GM23338 (cell line): ENCODE measurements around the gene GPR34.

Experiments
- CREB1 ChIP-seq: fragments of 250-450 bp; sonication (Bioruptor Pico); IDR thresholded peaks from 2 replicates; pipeline ENCODE4 v1.5.0; 2020; ENCODE audit warnings: low read depth, mild to moderate bottlenecking, moderate library complexity
- EZH2 ChIP-seq: fragments of 200-600 bp; sonication (generic); IDR thresholded peaks from one replicate; pipeline ENCODE4 v1.8.0; 2017; ENCODE audit warnings: antibody characterized with exemption, mild to moderate bottlenecking, low read depth; ENCODE audit not compliant: unreplicated experiment
- EZH2phosphoT487 ChIP-seq: fragments of 200-600 bp; sonication (generic); IDR thresholded peaks from one replicate; pipeline ENCODE4 v1.8.1; 2018; ENCODE audit warnings: antibody characterized with exemption; ENCODE audit not compliant: unreplicated experiment
- STAT1 ChIP-seq: IDR thresholded peaks from one replicate; pipeline ENCODE4 v1.6.1; 2016; ENCODE audit warnings: antibody characterized with exemption; ENCODE audit not compliant: unreplicated experiment
- ZNF114 ChIP-seq: fragments of 250-450 bp; sonication (Bioruptor Pico); IDR thresholded peaks from 2 replicates; pipeline ENCODE4 v1.5.0; 2020; ENCODE audit warnings: mild to moderate bottlenecking, moderate library complexity
- TF ChIP-seq, protein P1 (sequence below), 2 experiments: fragments of 200-600 bp in 1 of 2; sonication (generic) in 1 of 2; conservative IDR thresholded peaks; 2 replicates each; pipeline versions ENCODE4 v1.5.1 to v1.6.1; 2016 to 2017; ENCODE audit warnings: antibody characterized with exemption in 2 of 2, low read depth in 2 of 2, mild to moderate bottlenecking in 2 of 2, moderate library complexity in 1 of 2
- TF ChIP-seq, protein P2 (sequence below): IDR thresholded peaks from one replicate; pipeline ENCODE4 v1.6.1; 2018; ENCODE audit warnings: antibody characterized with exemption; ENCODE audit not compliant: unreplicated experiment
- TF ChIP-seq, protein P3 (sequence below): fragments of 250-450 bp; sonication (Bioruptor Pico); IDR thresholded peaks from 2 replicates; pipeline ENCODE4 v1.5.0; 2020; ENCODE audit warnings: mild to moderate bottlenecking, moderate library complexity

GRCh38 chrX:41723826-41724225 is 35.1 kb downstream of the GPR34 start, which contains the start of gene GPR82:
- TF ChIP-seq, protein P1, sequence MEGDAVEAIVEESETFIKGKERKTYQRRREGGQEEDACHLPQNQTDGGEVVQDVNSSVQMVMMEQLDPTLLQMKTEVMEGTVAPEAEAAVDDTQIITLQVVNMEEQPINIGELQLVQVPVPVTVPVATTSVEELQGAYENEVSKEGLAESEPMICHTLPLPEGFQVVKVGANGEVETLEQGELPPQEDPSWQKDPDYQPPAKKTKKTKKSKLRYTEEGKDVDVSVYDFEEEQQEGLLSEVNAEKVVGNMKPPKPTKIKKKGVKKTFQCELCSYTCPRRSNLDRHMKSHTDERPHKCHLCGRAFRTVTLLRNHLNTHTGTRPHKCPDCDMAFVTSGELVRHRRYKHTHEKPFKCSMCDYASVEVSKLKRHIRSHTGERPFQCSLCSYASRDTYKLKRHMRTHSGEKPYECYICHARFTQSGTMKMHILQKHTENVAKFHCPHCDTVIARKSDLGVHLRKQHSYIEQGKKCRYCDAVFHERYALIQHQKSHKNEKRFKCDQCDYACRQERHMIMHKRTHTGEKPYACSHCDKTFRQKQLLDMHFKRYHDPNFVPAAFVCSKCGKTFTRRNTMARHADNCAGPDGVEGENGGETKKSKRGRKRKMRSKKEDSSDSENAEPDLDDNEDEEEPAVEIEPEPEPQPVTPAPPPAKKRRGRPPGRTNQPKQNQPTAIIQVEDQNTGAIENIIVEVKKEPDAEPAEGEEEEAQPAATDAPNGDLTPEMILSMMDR (conservative IDR thresholded peaks at IDR 0.05; ENCODE audit: low read depth in 2 of 2), result no peak
- TF ChIP-seq EZH2phosphoT487 (no peak), ZNF114 (CRISPR knock-in tag) (no peak), STAT1 (no peak), EZH2 (no peak), CREB1 (CRISPR knock-in tag) (no peak)
- TF ChIP-seq, protein P2, sequence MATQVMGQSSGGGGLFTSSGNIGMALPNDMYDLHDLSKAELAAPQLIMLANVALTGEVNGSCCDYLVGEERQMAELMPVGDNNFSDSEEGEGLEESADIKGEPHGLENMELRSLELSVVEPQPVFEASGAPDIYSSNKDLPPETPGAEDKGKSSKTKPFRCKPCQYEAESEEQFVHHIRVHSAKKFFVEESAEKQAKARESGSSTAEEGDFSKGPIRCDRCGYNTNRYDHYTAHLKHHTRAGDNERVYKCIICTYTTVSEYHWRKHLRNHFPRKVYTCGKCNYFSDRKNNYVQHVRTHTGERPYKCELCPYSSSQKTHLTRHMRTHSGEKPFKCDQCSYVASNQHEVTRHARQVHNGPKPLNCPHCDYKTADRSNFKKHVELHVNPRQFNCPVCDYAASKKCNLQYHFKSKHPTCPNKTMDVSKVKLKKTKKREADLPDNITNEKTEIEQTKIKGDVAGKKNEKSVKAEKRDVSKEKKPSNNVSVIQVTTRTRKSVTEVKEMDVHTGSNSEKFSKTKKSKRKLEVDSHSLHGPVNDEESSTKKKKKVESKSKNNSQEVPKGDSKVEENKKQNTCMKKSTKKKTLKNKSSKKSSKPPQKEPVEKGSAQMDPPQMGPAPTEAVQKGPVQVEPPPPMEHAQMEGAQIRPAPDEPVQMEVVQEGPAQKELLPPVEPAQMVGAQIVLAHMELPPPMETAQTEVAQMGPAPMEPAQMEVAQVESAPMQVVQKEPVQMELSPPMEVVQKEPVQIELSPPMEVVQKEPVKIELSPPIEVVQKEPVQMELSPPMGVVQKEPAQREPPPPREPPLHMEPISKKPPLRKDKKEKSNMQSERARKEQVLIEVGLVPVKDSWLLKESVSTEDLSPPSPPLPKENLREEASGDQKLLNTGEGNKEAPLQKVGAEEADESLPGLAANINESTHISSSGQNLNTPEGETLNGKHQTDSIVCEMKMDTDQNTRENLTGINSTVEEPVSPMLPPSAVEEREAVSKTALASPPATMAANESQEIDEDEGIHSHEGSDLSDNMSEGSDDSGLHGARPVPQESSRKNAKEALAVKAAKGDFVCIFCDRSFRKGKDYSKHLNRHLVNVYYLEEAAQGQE, result no peak
- TF ChIP-seq, protein P3, sequence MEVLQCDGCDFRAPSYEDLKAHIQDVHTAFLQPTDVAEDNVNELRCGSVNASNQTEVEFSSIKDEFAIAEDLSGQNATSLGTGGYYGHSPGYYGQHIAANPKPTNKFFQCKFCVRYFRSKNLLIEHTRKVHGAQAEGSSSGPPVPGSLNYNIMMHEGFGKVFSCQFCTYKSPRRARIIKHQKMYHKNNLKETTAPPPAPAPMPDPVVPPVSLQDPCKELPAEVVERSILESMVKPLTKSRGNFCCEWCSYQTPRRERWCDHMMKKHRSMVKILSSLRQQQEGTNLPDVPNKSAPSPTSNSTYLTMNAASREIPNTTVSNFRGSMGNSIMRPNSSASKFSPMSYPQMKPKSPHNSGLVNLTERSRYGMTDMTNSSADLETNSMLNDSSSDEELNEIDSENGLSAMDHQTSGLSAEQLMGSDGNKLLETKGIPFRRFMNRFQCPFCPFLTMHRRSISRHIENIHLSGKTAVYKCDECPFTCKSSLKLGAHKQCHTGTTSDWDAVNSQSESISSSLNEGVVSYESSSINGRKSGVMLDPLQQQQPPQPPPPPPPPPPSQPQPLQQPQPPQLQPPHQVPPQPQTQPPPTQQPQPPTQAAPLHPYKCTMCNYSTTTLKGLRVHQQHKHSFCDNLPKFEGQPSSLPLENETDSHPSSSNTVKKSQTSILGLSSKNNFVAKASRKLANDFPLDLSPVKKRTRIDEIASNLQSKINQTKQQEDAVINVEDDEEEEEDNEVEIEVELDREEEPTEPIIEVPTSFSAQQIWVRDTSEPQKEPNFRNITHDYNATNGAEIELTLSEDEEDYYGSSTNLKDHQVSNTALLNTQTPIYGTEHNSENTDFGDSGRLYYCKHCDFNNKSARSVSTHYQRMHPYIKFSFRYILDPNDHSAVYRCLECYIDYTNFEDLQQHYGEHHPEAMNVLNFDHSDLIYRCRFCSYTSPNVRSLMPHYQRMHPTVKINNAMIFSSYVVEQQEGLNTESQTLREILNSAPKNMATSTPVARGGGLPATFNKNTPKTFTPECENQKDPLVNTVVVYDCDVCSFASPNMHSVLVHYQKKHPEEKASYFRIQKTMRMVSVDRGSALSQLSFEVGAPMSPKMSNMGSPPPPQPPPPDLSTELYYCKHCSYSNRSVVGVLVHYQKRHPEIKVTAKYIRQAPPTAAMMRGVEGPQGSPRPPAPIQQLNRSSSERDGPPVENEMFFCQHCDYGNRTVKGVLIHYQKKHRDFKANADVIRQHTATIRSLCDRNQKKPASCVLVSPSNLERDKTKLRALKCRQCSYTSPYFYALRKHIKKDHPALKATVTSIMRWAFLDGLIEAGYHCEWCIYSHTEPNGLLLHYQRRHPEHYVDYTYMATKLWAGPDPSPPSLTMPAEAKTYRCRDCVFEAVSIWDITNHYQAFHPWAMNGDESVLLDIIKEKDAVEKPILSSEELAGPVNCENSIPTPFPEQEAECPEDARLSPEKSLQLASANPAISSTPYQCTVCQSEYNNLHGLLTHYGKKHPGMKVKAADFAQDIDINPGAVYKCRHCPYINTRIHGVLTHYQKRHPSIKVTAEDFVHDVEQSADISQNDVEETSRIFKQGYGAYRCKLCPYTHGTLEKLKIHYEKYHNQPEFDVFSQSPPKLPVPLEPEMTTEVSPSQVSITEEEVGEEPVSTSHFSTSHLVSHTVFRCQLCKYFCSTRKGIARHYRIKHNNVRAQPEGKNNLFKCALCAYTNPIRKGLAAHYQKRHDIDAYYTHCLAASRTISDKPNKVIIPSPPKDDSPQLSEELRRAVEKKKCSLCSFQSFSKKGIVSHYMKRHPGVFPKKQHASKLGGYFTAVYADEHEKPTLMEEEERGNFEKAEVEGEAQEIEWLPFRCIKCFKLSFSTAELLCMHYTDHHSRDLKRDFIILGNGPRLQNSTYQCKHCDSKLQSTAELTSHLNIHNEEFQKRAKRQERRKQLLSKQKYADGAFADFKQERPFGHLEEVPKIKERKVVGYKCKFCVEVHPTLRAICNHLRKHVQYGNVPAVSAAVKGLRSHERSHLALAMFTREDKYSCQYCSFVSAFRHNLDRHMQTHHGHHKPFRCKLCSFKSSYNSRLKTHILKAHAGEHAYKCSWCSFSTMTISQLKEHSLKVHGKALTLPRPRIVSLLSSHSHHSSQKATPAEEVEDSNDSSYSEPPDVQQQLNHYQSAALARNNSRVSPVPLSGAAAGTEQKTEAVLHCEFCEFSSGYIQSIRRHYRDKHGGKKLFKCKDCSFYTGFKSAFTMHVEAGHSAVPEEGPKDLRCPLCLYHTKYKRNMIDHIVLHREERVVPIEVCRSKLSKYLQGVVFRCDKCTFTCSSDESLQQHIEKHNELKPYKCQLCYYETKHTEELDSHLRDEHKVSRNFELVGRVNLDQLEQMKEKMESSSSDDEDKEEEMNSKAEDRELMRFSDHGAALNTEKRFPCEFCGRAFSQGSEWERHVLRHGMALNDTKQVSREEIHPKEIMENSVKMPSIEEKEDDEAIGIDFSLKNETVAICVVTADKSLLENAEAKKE, result no peak
